ENCODE measurements around the gene OLFM3.

DNA sequence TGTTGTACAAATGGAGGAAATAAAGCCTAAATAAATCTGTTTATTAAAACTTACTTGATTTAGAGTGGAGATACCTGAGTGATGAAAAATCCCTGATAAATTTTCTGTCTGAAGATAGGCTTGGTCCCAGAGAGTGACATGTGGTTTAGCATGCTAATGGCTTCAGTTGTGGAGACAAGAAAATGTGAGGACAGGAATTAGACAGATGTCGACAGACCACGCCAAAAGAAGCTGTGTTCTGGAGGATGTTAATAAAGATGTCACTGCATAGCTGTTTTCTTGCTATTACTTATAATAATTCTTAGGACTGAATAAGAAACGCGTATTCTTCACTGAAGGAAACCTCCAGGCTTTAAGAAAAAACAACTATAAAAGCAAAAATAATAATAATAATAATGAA lies 154.9 kb downstream of the OLFM3 start:
- TF ChIP-seq, protein P1, sequence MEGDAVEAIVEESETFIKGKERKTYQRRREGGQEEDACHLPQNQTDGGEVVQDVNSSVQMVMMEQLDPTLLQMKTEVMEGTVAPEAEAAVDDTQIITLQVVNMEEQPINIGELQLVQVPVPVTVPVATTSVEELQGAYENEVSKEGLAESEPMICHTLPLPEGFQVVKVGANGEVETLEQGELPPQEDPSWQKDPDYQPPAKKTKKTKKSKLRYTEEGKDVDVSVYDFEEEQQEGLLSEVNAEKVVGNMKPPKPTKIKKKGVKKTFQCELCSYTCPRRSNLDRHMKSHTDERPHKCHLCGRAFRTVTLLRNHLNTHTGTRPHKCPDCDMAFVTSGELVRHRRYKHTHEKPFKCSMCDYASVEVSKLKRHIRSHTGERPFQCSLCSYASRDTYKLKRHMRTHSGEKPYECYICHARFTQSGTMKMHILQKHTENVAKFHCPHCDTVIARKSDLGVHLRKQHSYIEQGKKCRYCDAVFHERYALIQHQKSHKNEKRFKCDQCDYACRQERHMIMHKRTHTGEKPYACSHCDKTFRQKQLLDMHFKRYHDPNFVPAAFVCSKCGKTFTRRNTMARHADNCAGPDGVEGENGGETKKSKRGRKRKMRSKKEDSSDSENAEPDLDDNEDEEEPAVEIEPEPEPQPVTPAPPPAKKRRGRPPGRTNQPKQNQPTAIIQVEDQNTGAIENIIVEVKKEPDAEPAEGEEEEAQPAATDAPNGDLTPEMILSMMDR (IDR thresholded peaks at IDR 0.05; ENCODE audit: extremely low read depth in 1 of 2, insufficient read depth in 1 of 2, low read depth in 1 of 2, low read length in 2 of 2) = no peak
- no peak for TF ChIP-seq JUN (IDR thresholded peaks at IDR 0.05; ENCODE audit: borderline replicate concordance, insufficient read depth, insufficient read length, low read depth)
- no peak for TF ChIP-seq POLR2A (IDR thresholded peaks at IDR 0.05; ENCODE audit: low read depth, low read length)
- TF ChIP-seq POLR2AphosphoS5 (IDR thresholded peaks at IDR 0.05; ENCODE audit: insufficient read depth, low read depth, low read length) = no peak
- TF ChIP-seq EZH2 (IDR thresholded peaks at IDR 0.05; ENCODE audit: borderline replicate concordance, low read depth, low read length, severe bottlenecking) = no peak
- TF ChIP-seq, protein P2, sequence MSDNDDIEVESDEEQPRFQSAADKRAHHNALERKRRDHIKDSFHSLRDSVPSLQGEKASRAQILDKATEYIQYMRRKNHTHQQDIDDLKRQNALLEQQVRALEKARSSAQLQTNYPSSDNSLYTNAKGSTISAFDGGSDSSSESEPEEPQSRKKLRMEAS (IDR thresholded peaks at IDR 0.05; ENCODE audit: insufficient read depth, insufficient read length) = no peak

All from endothelial cell of umbilical vein (primary cell).